ENCODE measurements around the gene MYOZ3.

Gene MYOZ3

DNA sequence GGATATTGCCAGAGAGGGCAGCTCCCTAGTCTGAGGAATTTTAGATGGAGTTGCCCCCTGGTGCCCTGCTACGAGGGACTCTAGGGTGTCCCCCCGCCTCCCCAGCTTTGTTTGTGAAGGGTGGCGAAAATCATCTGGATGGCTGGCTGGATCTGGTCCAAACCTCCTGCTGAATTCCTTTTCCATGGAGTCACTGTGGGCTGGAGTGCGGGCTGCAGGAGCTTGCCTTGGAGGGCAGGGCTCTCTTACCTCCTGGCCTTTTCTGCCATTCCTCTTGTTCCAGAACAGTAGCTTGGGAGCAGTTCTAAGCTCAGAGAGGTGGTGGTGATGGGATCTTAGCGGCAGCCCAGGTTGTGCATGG lies 18.5 kb upstream of the MYOZ3 start:
- TF ChIP-seq, protein P1, sequence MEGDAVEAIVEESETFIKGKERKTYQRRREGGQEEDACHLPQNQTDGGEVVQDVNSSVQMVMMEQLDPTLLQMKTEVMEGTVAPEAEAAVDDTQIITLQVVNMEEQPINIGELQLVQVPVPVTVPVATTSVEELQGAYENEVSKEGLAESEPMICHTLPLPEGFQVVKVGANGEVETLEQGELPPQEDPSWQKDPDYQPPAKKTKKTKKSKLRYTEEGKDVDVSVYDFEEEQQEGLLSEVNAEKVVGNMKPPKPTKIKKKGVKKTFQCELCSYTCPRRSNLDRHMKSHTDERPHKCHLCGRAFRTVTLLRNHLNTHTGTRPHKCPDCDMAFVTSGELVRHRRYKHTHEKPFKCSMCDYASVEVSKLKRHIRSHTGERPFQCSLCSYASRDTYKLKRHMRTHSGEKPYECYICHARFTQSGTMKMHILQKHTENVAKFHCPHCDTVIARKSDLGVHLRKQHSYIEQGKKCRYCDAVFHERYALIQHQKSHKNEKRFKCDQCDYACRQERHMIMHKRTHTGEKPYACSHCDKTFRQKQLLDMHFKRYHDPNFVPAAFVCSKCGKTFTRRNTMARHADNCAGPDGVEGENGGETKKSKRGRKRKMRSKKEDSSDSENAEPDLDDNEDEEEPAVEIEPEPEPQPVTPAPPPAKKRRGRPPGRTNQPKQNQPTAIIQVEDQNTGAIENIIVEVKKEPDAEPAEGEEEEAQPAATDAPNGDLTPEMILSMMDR (IDR thresholded peaks at IDR 0.05; ENCODE audit: low read depth, low read length): no peak
- peak; percentile 93 to 96 for DNase-seq (ENCODE audit: low read depth in 2 of 2)
- H3K4me3 ChIP-seq (replicated peaks in 1 of 2; ENCODE audit: low read depth in 2 of 2, low read length in 2 of 2): peak overlapping the region; percentile 51 to 61

DNA sequence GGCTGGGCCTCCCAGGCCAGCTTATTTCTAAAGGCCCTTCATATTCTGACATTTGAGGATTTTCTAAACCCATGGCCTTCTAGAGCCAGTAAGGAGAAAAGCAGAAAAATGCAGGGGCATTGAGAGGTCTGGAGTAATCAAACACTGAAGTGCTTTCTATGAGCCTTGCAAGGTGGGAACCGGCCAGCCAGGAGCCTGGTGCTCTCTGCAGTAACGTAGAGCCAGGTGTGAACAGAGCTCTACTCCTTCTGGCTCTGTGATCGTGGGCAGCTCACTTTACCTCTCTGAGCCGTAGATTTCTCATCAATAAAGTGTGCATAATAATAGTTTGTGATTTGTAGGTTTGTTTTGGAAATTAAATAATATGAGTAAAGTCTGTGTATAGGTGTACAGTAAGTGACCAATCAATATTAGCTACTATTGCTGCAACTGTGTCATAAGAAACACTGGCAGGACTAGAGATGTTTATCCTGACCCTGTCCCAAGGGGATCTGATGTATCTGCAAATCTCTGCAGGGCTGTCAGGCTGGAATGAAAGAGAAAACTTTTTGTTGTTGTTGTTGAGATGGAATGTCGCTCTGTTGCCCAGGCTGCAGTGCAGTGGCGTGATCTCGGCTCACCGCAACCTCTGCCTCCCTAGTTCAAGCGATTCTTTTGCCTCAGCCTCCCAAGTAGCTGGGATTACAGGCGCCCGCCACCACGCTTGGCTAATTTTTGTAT lies 17.9 kb upstream of the MYOZ3 start:
- peak in 1 of 2 donors; percentile 38 for DNase-seq (ENCODE audit: low read depth in 2 of 2)
- TF ChIP-seq, protein P1 (IDR thresholded peaks at IDR 0.05; ENCODE audit: low read depth, low read length): no peak
- peak overlapping the region; percentile 51 to 61 for H3K4me3 ChIP-seq (replicated peaks in 1 of 2; ENCODE audit: low read depth in 2 of 2, low read length in 2 of 2)

DNA sequence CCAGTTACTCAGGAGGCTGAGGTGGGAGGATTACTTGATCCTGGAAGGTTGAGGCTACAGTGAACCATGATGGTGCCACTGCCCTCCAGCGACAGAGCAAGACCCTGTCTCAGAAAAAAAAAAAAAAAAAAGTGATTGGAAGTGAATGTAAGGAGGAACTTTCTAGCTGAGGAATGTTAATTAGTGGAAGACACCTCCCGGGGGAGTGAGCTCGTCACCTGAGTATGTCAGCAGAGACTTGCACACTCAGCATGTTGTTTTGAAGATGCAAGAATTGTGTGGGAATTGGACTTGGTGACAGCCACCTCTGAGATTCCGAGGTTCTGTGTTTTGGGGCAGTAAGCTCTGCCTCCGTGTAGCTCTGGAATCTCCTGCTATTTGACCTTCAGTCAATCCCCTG lies 17.0 kb upstream of the MYOZ3 start:
- no peak overlapping the region for H3K4me3 ChIP-seq (replicated peaks in 1 of 2; ENCODE audit: low read depth in 2 of 2, low read length in 2 of 2)
- no peak for DNase-seq (ENCODE audit: low read depth in 2 of 2)
- TF ChIP-seq, protein P1 (IDR thresholded peaks at IDR 0.05; ENCODE audit: low read depth, low read length): no peak

DNA sequence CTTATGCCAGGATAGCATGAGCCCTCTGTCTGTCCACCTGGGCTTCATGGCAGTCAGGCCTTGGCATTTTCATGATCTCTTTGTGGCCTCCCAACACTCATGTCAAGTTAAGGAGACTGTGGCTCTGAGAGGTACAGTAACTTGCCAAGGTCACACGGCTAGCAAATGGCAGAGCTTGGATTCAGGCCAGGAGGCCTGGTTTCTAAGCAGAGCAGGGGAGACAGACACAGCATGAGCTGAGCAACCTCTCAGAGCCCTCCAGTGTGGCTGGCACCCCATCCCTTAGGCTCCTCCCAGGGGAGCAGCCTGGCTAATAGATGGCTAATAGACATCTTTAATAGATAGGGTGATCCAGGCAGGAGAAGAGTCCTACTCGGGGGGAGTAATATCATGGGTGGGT lies 16.5 kb upstream of the MYOZ3 start:
- TF ChIP-seq, protein P1 (IDR thresholded peaks at IDR 0.05; ENCODE audit: low read depth, low read length): no peak
- DNase-seq (ENCODE audit: low read depth in 2 of 2): no peak
- H3K4me3 ChIP-seq (replicated peaks in 1 of 2; ENCODE audit: low read depth in 2 of 2, low read length in 2 of 2): no peak overlapping the region

DNA sequence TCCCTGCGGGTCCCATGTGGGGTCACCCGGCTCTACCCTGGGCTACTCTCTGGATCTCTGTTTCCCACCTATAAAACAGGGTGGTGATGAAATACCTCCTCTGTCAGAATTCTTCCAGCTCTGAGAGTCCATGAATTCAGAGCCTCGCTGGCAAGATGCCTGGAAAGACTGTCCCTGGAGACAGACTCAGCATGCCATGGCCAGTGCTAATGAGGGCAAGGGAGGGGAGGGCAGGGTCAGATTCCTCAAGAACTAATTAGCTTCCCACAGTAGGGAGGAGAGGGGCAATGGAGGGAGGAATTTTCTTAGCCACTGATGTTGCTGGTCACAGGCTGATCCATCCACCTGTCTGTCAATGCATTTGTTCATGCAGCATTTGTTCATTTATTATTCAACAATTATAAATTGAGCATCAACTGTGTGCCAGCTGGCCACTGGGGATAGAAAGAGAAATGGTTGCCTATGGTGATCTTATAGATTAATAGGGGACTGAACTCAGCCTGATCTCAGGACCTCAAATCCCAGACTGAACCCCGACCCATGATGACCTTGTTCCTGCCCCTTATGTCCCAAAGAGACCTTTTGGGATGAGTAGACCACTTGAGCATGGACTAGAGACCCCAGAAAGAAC lies 15.9 kb upstream of the MYOZ3 start:
- TF ChIP-seq, protein P1 (IDR thresholded peaks at IDR 0.05; ENCODE audit: low read depth, low read length): no peak
- H3K4me3 ChIP-seq (replicated peaks in 1 of 2; ENCODE audit: low read depth in 2 of 2, low read length in 2 of 2): no peak overlapping the region
- peak; percentile 94 to 96 for DNase-seq (ENCODE audit: low read depth in 2 of 2)

DNA sequence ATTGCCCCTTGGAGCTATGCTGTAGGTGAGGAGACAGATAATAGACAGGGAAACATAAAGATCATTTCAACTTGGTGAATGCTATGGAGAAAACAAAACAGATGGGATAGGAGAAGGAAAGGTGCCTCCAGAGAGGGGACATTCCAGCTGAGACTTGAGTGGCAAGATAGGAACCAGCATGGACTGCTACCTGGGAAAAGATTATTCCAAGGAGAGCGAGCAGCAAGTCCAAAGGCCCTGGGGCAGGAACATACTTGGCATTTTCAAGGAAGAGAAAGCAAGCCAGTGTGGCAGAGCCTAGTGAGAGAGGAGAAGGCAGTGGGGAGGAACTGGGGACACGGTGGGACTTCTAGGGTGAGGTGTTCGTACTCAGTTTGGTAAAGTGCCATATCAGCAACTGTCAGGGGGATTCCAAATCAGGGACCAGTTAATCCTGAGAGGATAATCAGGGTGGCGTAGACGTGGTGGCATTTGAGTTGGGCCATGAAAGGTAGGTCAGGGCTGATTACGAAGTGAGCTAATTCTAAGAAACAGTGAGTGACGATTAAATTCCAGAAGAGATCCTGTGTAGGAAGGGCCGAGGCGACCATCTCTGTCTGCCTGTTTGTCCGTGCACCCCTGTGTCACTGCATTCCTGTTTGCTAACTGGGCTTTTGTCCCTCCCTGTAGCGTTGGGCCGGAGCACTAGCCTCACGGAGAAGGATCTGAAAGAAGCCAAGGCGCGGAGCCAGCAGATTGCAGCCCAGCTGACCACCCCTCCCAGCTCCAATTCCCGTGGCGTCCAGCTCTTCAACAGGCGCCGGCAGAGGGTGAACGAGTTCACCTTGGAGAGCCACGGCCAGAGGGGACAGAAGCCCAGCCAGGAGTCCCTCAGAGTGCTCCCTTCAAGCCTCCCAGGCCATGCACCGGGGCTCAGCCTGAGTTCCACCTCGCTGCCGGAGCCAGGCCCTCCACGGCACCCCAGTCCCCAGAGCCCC lies 13.5 kb upstream of the MYOZ3 start:
- DNase-seq (ENCODE audit: low read depth in 2 of 2): peak in 1 of 2 donors; percentile 41
- no peak overlapping the region for H3K4me3 ChIP-seq (replicated peaks in 1 of 2; ENCODE audit: low read depth in 2 of 2, low read length in 2 of 2)
- TF ChIP-seq, protein P1 (IDR thresholded peaks at IDR 0.05; ENCODE audit: low read depth, low read length): no peak
